Naive thymus-derived CD4-positive, alpha-beta T cell (primary cell): ENCODE results near the gene CDCA8. TPM values are rescaled to one million over a fixed set of nuclear protein-coding genes. Genes with fewer than 3 reads are reported as not detected.
A peak's percentile ranks its signal among the peaks of the same experiment; 100 is the strongest.

Experiments
- ATAC-seq: fragments of 150-1000 bp; cut with Tn5 transposase; 2 replicates; pipeline ENCODE4 v1.10.0; 2021; ENCODE audit warnings: mild to moderate bottlenecking, moderate library complexity
- CTCF ChIA-PET: fragments of 350-600 bp; sonication (Branson Sonifier 250); formaldehyde crosslinking; loops from one replicate; lab custom pipeline; 2021; ENCODE audit warnings: antibody characterized with exemption; lab: Charles Lee
- POLR2A ChIA-PET: fragments of 350-600 bp; sonication (Branson Sonifier 250); formaldehyde crosslinking; loops from one replicate; lab custom pipeline; 2021; ENCODE audit warnings: antibody characterized with exemption, inconsistent platforms; lab: Charles Lee
- DNase-seq, 9 donors: peaks; one replicate each; pipeline versions ENCODE4 v3.0.0 to v3.0.0-alpha.2; 2020 to 2022; ENCODE audit warnings: mixed read lengths in 1 of 9
- H3K27ac ChIP-seq: one replicate; pipeline ENCODE4 v1.7.0; 2013; ENCODE audit warnings: mild to moderate bottlenecking, low read depth, low read length, moderate library complexity
- H3K27me3 ChIP-seq, 2 donors: one replicate each; pipeline ENCODE4 v1.7.0; 2013; ENCODE audit warnings: low read length in 2 of 2, mild to moderate bottlenecking in 2 of 2, moderate library complexity in 2 of 2; ENCODE audit not compliant: control insufficient read depth in 2 of 2, insufficient read depth in 2 of 2
- H3K36me3 ChIP-seq, 3 experiments: 1 replicate in 2 of 3; 2 replicates in 1 of 3; pipeline ENCODE4 v1.7.0; 2013; ENCODE audit warnings: low read length in 3 of 3, mild to moderate bottlenecking in 3 of 3, moderate library complexity in 1 of 3; ENCODE audit not compliant: insufficient read depth in 3 of 3, control insufficient read depth in 2 of 3
- H3K4me1 ChIP-seq, 2 donors: one replicate each; pipeline ENCODE4 v1.7.0; 2013; ENCODE audit warnings: low read length in 2 of 2, mild to moderate bottlenecking in 2 of 2, moderate library complexity in 1 of 2; ENCODE audit not compliant: control insufficient read depth in 2 of 2, insufficient read depth in 2 of 2
- H3K4me3 ChIP-seq: 2 replicates; pipeline ENCODE4 v1.7.0; 2013; ENCODE audit warnings: mild to moderate bottlenecking, low read length
- H3K9me3 ChIP-seq, 3 experiments: 1 replicate in 2 of 3; 2 replicates in 1 of 3; pipeline ENCODE4 v1.7.0; 2013; ENCODE audit warnings: low read length in 3 of 3; ENCODE audit not compliant: control insufficient read depth in 2 of 3
- H3K27ac Mint-ChIP-seq, 9 donors: one replicate each; pipeline ENCODE4 v1.8.0; 2020 to 2022; ENCODE audit warnings: mixed read lengths in 9 of 9, mild to moderate bottlenecking in 8 of 9, moderate library complexity in 5 of 9, inconsistent platforms in 2 of 9
- H3K27me3 Mint-ChIP-seq, 5 donors: one replicate each; pipeline ENCODE4 v1.8.0; 2021 to 2022; ENCODE audit warnings: mixed read lengths in 5 of 5, mild to moderate bottlenecking in 1 of 5
- H3K36me3 Mint-ChIP-seq, 5 donors: one replicate each; pipeline ENCODE4 v1.8.0; 2020 to 2022; ENCODE audit warnings: mixed read lengths in 5 of 5, mild to moderate bottlenecking in 3 of 5, inconsistent platforms in 1 of 5
- H3K4me1 Mint-ChIP-seq, 7 donors: one replicate each; pipeline ENCODE4 v1.8.0; 2020 to 2022; ENCODE audit warnings: mixed read lengths in 7 of 7, mild to moderate bottlenecking in 3 of 7, inconsistent platforms in 1 of 7
- H3K4me3 Mint-ChIP-seq, 10 donors: one replicate each; pipeline ENCODE4 v1.8.0; 2020 to 2022; ENCODE audit warnings: mild to moderate bottlenecking in 10 of 10, mixed read lengths in 10 of 10, moderate library complexity in 6 of 10, inconsistent platforms in 2 of 10
- H3K9me3 Mint-ChIP-seq, 11 donors: one replicate each; pipeline ENCODE4 v1.8.0; 2020 to 2022; ENCODE audit warnings: mixed read lengths in 11 of 11, mild to moderate bottlenecking in 4 of 11, inconsistent platforms in 1 of 11, moderate library complexity in 1 of 11
- intact Hi-C, 2 donors: fragments of 100-400 bp; cut with micrococcal nuclease; formaldehyde crosslinking; loops; one replicate each; pipeline ENCODE4 v1.15.1; 2023
- polyA plus RNA-seq, 2 donors: library from polyadenylated mRNA; unstranded; fragments of 300-500 nt; fragmentation: Illumina TruSeq; gene quantifications; one replicate each; pipeline ENCODE4 v1.2.3, GENCODE V29; 2021
- total RNA-seq, 6 experiments: library from RNA in 5 of 6; stranded (reverse) in 5 of 6; gene quantifications; 1 replicate in 5 of 6; 2 replicates in 1 of 6; pipeline ENCODE4 v1.2.3 and lab custom pipeline; 2021 to 2026

The CDCA8 gene
- total and polyA plus RNA-seq, 7 experiments from 2014 or later, result 0.58 to 45.5 (median 1.0) TPM

DNA sequence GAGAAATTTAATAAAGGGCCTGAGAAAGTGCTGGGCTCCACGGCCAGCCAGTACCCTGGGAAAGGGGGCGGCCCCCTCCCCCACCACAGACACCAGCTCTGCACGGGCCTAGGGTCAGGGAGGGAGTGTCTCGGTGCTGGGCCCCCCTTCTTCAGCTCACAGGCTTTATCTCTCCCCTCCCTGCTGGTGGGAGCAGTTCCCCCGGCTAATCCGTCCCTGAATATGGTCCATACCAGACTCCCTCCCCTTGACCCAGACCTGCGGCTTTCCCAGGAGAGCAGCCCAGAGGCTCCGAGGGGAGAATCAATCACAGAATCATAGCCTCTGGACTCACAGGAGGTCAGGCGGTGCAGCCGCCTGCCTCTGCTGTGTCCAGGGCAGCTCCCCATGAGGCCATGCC is 31.7 kb upstream of the CDCA8 start:
- Histone ChIP-seq H3K9me3 (no peaks in the 10 kb centered on the region), H3K4me1 (no peaks in the 10 kb centered on the region), H3K27ac (no peak overlapping the region), H3K4me3 (no peak overlapping the region), H3K36me3 (no peaks in the 10 kb centered on the region), H3K27me3 (no peaks in the 10 kb centered on the region)
- H3K4me3 Mint-ChIP-seq, result no peak overlapping the region
- no peak for ATAC-seq
- CTCF ChIA-PET, result no interaction called here
- peak overlapping the region in 1 of 9 donors; percentile 37 for H3K27ac Mint-ChIP-seq
- H3K9me3 Mint-ChIP-seq, result peaks cover 0 to 1% (median 0%) of the 10 kb centered on the region in 11 donors
- DNase-seq, result no peak
- POLR2A ChIA-PET, result no interaction called here
- H3K27me3 Mint-ChIP-seq, result peaks cover 0 to 10% (median 0%) of the 10 kb centered on the region in 5 donors
- no peaks in the 10 kb centered on the region for H3K4me1 Mint-ChIP-seq
- intact Hi-C loops, result no loop called here
- H3K36me3 Mint-ChIP-seq, result no peaks in the 10 kb centered on the region

DNA sequence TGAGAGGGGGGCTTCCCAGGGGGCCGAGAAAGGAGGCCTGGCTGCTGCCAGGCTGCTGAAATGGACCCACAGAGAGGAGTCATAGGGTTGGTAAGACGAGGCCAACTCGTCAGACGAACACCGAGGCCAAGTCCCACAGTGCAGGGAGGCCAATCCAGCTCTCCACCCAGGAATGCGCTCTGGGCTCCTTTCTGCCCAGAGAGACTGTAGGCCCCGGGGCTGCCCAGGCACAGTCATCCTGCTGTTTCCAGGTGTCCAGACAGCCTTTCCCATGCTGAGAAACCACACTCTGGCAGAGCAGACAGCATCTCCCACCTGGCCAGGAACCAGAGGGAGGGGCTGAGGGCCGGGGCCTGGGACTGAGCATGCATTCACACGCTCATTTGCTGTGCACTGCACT is 30.9 kb upstream of the CDCA8 start:
- Mint-ChIP-seq H3K9me3 (peaks cover 0 to 1% (median 0%) of the 10 kb centered on the region in 11 donors), H3K27me3 (peaks cover 0 to 12% (median 0%) of the 10 kb centered on the region in 5 donors), H3K4me3 (no peak overlapping the region), H3K36me3 (no peaks in the 10 kb centered on the region), H3K27ac (no peak overlapping the region), H3K4me1 (no peaks in the 10 kb centered on the region)
- CTCF ChIA-PET, result no interaction called here
- Histone ChIP-seq H3K27me3 (no peaks in the 10 kb centered on the region), H3K4me1 (no peaks in the 10 kb centered on the region), H3K36me3 (no peaks in the 10 kb centered on the region), H3K4me3 (no peak overlapping the region), H3K27ac (no peak overlapping the region), H3K9me3 (no peaks in the 10 kb centered on the region)
- no peak for ATAC-seq
- POLR2A ChIA-PET, result no interaction called here
- intact Hi-C loops, result no loop called here
- DNase-seq, result no peak

DNA sequence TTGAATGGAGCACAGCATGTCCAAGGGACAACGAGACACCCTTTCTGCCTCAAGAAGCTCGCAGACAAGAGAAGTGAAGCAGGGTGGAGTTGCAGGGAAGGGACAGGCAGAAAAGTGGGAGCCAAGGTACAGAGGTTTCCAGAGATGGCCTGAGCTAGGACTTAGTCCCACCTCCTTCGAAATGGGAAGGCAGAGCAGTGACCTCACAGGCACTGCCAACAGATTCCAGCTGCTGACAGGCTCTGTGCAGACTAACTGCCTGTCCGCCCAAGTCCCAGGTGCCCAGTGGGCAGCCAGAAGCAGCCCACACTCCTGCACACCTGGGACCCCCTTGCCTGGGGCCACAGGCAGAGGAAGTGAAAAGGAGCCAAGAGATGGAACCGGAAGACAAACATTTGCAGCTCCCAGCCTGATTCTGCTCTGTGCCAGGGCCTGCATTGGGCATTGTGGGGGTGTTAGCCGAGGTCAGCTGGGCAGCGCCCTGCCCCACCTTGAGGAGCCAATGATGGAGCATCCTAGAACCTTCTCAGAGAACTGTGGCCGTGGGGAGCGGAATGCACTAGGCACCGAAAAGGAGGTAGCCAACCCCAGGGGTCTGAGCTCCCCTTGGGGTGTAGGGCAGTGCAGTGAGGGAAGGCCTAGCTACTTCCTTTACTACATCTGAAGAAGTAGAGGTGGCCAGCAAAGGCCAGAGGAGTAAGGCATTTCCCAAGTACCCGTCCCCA is 30.1 kb upstream of the CDCA8 start:
- intact Hi-C loops, result no loop called here
- Mint-ChIP-seq H3K4me3 (no peak overlapping the region), H3K4me1 (no peaks in the 10 kb centered on the region), H3K36me3 (no peaks in the 10 kb centered on the region), H3K9me3 (peaks cover 0 to 1% (median 0%) of the 10 kb centered on the region in 11 donors), H3K27me3 (peaks cover 0 to 15% (median 0%) of the 10 kb centered on the region in 5 donors), H3K27ac (no peak overlapping the region)
- ChIA-PET CTCF (interaction anchor here (0.7 kb wide), 1 partner anchor 20 kb away, joined by 3 read pairs; no protein-coding TSS in a partner anchor), POLR2A (no interaction called here)
- Histone ChIP-seq H3K4me1 (no peaks in the 10 kb centered on the region), H3K27me3 (no peaks in the 10 kb centered on the region), H3K27ac (no peak overlapping the region), H3K9me3 (no peaks in the 10 kb centered on the region), H3K4me3 (no peak overlapping the region), H3K36me3 (no peaks in the 10 kb centered on the region)
- ATAC-seq, result no peak
- no peak for DNase-seq

DNA sequence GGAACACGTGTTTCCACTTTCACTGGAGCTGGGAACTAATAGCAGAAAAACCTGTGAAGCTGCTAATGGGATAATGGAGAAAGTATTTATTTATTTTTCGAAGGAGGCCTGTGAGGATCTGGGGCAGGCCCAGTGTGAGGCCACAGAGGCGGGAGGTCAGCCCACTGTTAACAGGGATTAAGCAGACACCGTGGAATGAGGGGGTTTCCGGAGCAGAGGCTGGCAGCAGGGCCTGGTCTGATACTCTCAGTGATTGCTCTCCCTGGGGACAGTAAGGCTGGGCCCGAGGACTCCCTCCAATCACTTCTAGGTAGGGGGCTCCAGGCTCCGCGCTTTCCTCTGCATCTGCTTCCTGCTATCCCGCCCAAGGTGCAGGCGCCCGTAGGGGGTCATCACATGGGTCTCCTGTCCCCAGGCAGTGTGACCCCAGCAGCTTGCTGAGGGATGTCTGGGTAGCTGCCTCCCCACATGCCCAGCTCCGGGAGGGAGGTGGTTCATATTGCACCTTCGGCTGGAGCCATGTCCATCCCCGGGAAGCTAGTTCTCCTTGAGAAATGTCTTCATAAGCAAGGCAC is 28.8 kb upstream of the CDCA8 start:
- ATAC-seq (no peak), DNase-seq (no peak)
- H3K27ac Mint-ChIP-seq, result no peak overlapping the region
- Histone ChIP-seq H3K27me3 (no peaks in the 10 kb centered on the region), H3K4me1 (no peaks in the 10 kb centered on the region), H3K36me3 (no peaks in the 10 kb centered on the region), H3K9me3 (no peaks in the 10 kb centered on the region), H3K27ac (no peak overlapping the region), H3K4me3 (no peak overlapping the region)
- intact Hi-C loops, result no loop called here
- no peak overlapping the region for H3K4me3 Mint-ChIP-seq
- no peaks in the 10 kb centered on the region for H3K4me1 Mint-ChIP-seq
- CTCF ChIA-PET, result interaction anchor here (0.6 kb wide), 1 partner anchor 25 kb away, joined by 3 read pairs; no protein-coding TSS in a partner anchor
- no peaks in the 10 kb centered on the region for H3K36me3 Mint-ChIP-seq
- POLR2A ChIA-PET, result no interaction called here
- H3K9me3 Mint-ChIP-seq, result peaks cover 0 to 1% (median 0%) of the 10 kb centered on the region in 11 donors
- H3K27me3 Mint-ChIP-seq, result peaks cover 0 to 18% (median 0%) of the 10 kb centered on the region in 5 donors

DNA sequence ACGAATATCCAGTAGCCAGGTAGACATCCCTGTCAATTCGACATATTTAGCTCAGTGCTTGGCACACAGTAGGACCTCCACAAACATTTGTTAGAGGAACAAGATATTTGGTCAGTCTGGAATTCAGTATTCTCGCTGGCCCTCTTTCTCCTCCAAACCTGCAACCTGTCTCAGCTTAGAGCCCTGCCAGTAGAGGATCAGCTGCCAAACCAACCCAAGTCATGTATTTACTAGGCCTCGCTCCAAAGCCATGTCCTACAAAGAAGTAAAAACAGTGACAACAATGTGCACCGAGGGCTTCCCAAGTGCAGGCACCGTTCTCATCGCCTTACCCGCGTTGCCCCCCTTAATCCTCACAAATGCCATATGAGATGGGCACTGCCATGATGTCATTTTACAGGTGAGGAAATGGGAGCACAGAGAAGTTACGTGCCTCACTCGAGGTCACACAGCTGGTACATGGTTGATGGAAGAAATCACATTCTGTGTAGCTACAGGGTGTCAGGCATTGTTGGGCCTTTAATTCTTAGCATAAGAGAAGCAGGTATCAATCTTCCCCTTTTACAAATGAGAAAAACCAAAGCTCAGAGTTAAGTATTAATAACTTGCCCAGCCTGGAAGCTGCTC is 26.0 kb upstream of the CDCA8 start:
- Mint-ChIP-seq H3K27me3 (peaks cover 0 to 12% (median under 1%) of the 10 kb centered on the region in 5 donors), H3K4me3 (no peak overlapping the region), H3K36me3 (no peaks in the 10 kb centered on the region), H3K9me3 (peaks cover 0 to 1% (median 0%) of the 10 kb centered on the region in 11 donors), H3K4me1 (peaks cover 0 to 2% (median 0%) of the 10 kb centered on the region in 7 donors), H3K27ac (no peak overlapping the region)
- Histone ChIP-seq H3K4me1 (no peaks in the 10 kb centered on the region), H3K4me3 (no peak overlapping the region), H3K27me3 (no peaks in the 10 kb centered on the region), H3K36me3 (no peaks in the 10 kb centered on the region), H3K27ac (no peak overlapping the region), H3K9me3 (no peaks in the 10 kb centered on the region)
- DNase-seq (no peak), ATAC-seq (no peak)
- POLR2A ChIA-PET, result no interaction called here
- intact Hi-C loops, result no loop called here
- CTCF ChIA-PET, result no interaction called here

- no peak overlapping the region for H3K27ac ChIP-seq
- no peaks in the 10 kb centered on the region for H3K9me3 ChIP-seq
- no peaks in the 10 kb centered on the region for H3K4me1 ChIP-seq
- ChIA-PET POLR2A (no interaction called here), CTCF (no interaction called here)
- intact Hi-C loops, result no loop called here
- Mint-ChIP-seq H3K27ac (no peak overlapping the region), H3K4me1 (peaks cover 0 to 7% (median 2%) of the 10 kb centered on the region in 7 donors), H3K9me3 (peaks cover 0 to 1% (median 0%) of the 10 kb centered on the region in 11 donors), H3K27me3 (peaks cover 0 to 19% (median 4%) of the 10 kb centered on the region in 5 donors), H3K4me3 (no peak overlapping the region), H3K36me3 (no peaks in the 10 kb centered on the region)
- no peaks in the 10 kb centered on the region for H3K27me3 ChIP-seq
- no peak overlapping the region for H3K4me3 ChIP-seq
- no peaks in the 10 kb centered on the region for H3K36me3 ChIP-seq
- no peak for ATAC-seq
- no peak for DNase-seq
Measured at GRCh38 chr1:37667023-37667671, 25.2 kb upstream of the CDCA8 start.
